K562 (cell line): Measurements from ENCODE around the gene RALGPS1. TPM values are rescaled to one million over a fixed set of nuclear protein-coding genes. Genes with fewer than 3 reads are reported as not detected.

Experiments used
- ATAC-seq: fragments of 200-7000 bp; cut with Tn5 transposase; 3 replicates; pipeline ENCODE4 v1.9.1; 2020; ENCODE audit warnings: moderate library complexity
- BruUV-seq: library from RNA; stranded (reverse); fragments of 400-500 nt; replicated peaks from 2 replicates; lab custom pipeline; 2021; lab: Mats Ljungman, UMichigan
- CTCF ChIA-PET: fragments of 300-600 bp; formaldehyde crosslinking; extraction: SDS; loops from one replicate; lab custom pipeline; 2021; ENCODE audit warnings: low intra/inter-chr PET ratio; lab: Yijun Ruan, JAX
- POLR2A ChIA-PET: fragments of 300-600, 350-650 bp; sonication (Branson Sonifier 250); formaldehyde crosslinking; extraction: SDS; loops from one replicate; lab custom pipeline; 2021; ENCODE audit warnings: antibody characterized with exemption, inconsistent platforms; lab: Yijun Ruan, JAX
- DNase-seq, 4 experiments: peaks; one replicate each; pipeline versions ENCODE4 v3.0.0 to v3.0.0-alpha.2; 2011 to 2018; ENCODE audit warnings: low spot score in 3 of 4, mixed read lengths in 3 of 4; ENCODE audit errors: extremely low read depth in 1 of 4
- FAIRE-seq: peaks from 2 replicates; lab custom pipeline; 2011; peaks lifted over from hg19 to GRCh38; lab: Jason Lieb, UNC
- H2AFZ ChIP-seq: 2 replicates; pipeline ENCODE4 v1.6.0; 2011; ENCODE audit warnings: low read depth, low read length, control low read depth, inconsistent platforms
- H3K27ac ChIP-seq: fragments of 200-600 bp; 3 replicates; pipeline ENCODE4 v1.8.0; 2011; ENCODE audit warnings: low read depth, mild to moderate bottlenecking, control low read depth, inconsistent platforms, low read length, moderate library complexity, mixed read lengths; ENCODE audit errors: extremely low read depth
- H3K27me3 ChIP-seq, 2 experiments: fragments of 300-600 bp in 1 of 2; 2 replicates in 1 of 2; 3 replicates in 1 of 2; pipeline versions ENCODE4 v1.6.0 to v1.8.0; 2011; ENCODE audit warnings: inconsistent platforms in 2 of 2, low read length in 2 of 2, mild to moderate bottlenecking in 1 of 2, mixed read lengths in 1 of 2, moderate library complexity in 1 of 2; ENCODE audit not compliant: control insufficient read depth in 2 of 2, insufficient read depth in 2 of 2
- H3K36me3 ChIP-seq: fragments of 300-600 bp; 3 replicates; pipeline ENCODE4 v1.8.0; 2011; ENCODE audit warnings: mild to moderate bottlenecking, low read length, inconsistent platforms; ENCODE audit not compliant: control insufficient read depth, insufficient read depth
- H3K4me1 ChIP-seq, 2 experiments: fragments of 200-600 bp in 1 of 2; replicated peaks in 1 of 2; 2 replicates in 1 of 2; 3 replicates in 1 of 2; pipeline versions ENCODE4 v1.5.1 to v1.8.0; 2011; ENCODE audit warnings: inconsistent platforms in 2 of 2, low read length in 2 of 2, mild to moderate bottlenecking in 1 of 2, mixed read lengths in 1 of 2, moderate library complexity in 1 of 2; ENCODE audit not compliant: control insufficient read depth in 2 of 2, insufficient read depth in 2 of 2
- H3K4me2 ChIP-seq: 2 replicates; pipeline ENCODE4 v1.6.1; 2011; ENCODE audit warnings: low read length, control low read depth, inconsistent platforms, mixed read lengths; ENCODE audit not compliant: insufficient read depth
- H3K4me3 ChIP-seq: fragments of 200-600 bp; sonication (generic), shearing (Covaris generic); 2 replicates; pipeline ENCODE4 v1.5.1; 2016; ENCODE audit warnings: control low read depth, inconsistent platforms
- H3K79me2 ChIP-seq: fragments of 200-600 bp; 3 replicates; pipeline ENCODE4 v1.8.0; 2011; ENCODE audit warnings: low read length, inconsistent platforms; ENCODE audit not compliant: control insufficient read depth, insufficient read depth
- H3K9ac ChIP-seq, 2 experiments: 2 replicates each; pipeline versions ENCODE4 v1.6.0 to v1.6.1; 2011; ENCODE audit warnings: low read depth in 2 of 2, low read length in 2 of 2, control low read depth in 1 of 2, inconsistent platforms in 1 of 2, mild to moderate bottlenecking in 1 of 2, mixed read lengths in 1 of 2; ENCODE audit not compliant: insufficient read depth in 1 of 2
- H3K9me1 ChIP-seq: one replicate; pipeline ENCODE4 v1.6.0; 2011; ENCODE audit warnings: inconsistent platforms, mild to moderate bottlenecking, low read length, moderate library complexity; ENCODE audit not compliant: control insufficient read depth, insufficient read depth
- H3K9me3 ChIP-seq: replicated peaks from 2 replicates; pipeline ENCODE4 v1.5.1; 2011; ENCODE audit warnings: low read depth, low read length, inconsistent platforms; ENCODE audit not compliant: control insufficient read depth, insufficient read depth
- H4K20me1 ChIP-seq: replicated peaks from 2 replicates; pipeline ENCODE4 v1.6.1; 2011; ENCODE audit warnings: low read length, inconsistent platforms, mixed read lengths; ENCODE audit not compliant: control insufficient read depth, insufficient read depth
- AFF4 ChIP-seq: sonication (generic); formaldehyde crosslinking; IDR thresholded peaks from 2 replicates; pipeline ENCODE4 v1.8.0; 2023; ENCODE audit warnings: mild to moderate bottlenecking, missing genetic modification reagents
- HDAC6 ChIP-seq: IDR thresholded peaks from 2 replicates; pipeline ENCODE4 v1.6.1; 2012; ENCODE audit warnings: low read depth, mild to moderate bottlenecking, control low read depth, inconsistent platforms, low read length, moderate library complexity
- HNRNPH1 ChIP-seq: fragments of 200-400 bp; formaldehyde crosslinking; optimal IDR thresholded peaks from 2 replicates; pipeline ENCODE3; 2017; ENCODE audit warnings: low read depth, mild to moderate bottlenecking, low read length, moderate library complexity
- REST ChIP-seq, 2 experiments: fragments of 450-650 bp; formaldehyde crosslinking in 1 of 2; IDR thresholded peaks; 2 replicates each; pipeline versions ENCODE4 v1.4.0 to v1.6.1; 2014 to 2020; ENCODE audit warnings: mild to moderate bottlenecking in 2 of 2, borderline replicate concordance in 1 of 2, low read depth in 1 of 2
- WGBS: fragments of 100-300 bp; shearing (Covaris generic); methylation state at CpG from one replicate; pipeline ENCODE4 v1.1.6; 2016; ENCODE audit warnings: low coverage, mixed read lengths; ENCODE audit not compliant: insufficient coverage; ENCODE audit errors: missing lambda C conversion rate; 5-methylcytosine and 5-hydroxymethylcytosine counted together
- in situ Hi-C: fragments of 300-500 bp; cut with MboI; formaldehyde crosslinking; loops from 4 replicates; pipeline ENCODE4 v1.15.0; 2018; ENCODE audit warnings: inconsistent platforms, mixed read lengths
- intact Hi-C: fragments of 100-400 bp; cut with micrococcal nuclease; formaldehyde crosslinking; loops from 2 replicates; pipeline ENCODE4 v1.14.2; 2022
- polyA plus RNA-seq, 8 experiments: library from polyadenylated mRNA; depleted of rRNA in 4 of 8; stranded (reverse) in 5 of 8; unstranded in 3 of 8; fragments of >200 nt; fragmentation: Nextera tagmentation in 2 of 8; fragmentation: Illumina TruSeq in 1 of 8; extraction: Ambion mirVana in 2 of 8; extraction: Trizol in 1 of 8; gene quantifications; 2 replicates each; pipeline versions ENCODE4 v1.2.1 to v1.2.3, GENCODE V29; 2011 to 2014; ENCODE audit warnings: inconsistent platforms in 1 of 8, missing spikeins in 1 of 8
- total RNA-seq, 7 experiments: library from RNA; depleted of rRNA in 6 of 7; stranded (reverse); fragments of >200 nt in 6 of 7; fragmentation: Illumina TruSeq in 2 of 7; extraction: Trizol in 2 of 7; gene quantifications; 2 replicates each; pipeline versions ENCODE4 v1.2.1 to v1.2.3, GENCODE V29; 2011 to 2021; ENCODE audit warnings: low replicate concordance in 1 of 7
- TF ChIP-seq, protein P1 (sequence below): sonication (generic); formaldehyde crosslinking; IDR thresholded peaks from 2 replicates; pipeline ENCODE4 v1.8.1; 2023; ENCODE audit warnings: mild to moderate bottlenecking, missing genetic modification reagents

RALGPS1 gene
- total and polyA plus RNA-seq, 9 of the 15 experiments (the other 6 are each of a cell fraction or from before 2014, with no cell fraction given), result 0.04 to 2.6 (median 1.5) TPM

GRCh38 chr9:126882746-126883145 is 31.8 kb upstream of the RALGPS1 start:
- no peak overlapping the region for H3K9ac ChIP-seq
- intact Hi-C loops, result no loop called here
- H3K9me1 ChIP-seq, result no peaks in the 10 kb centered on the region
- H3K27ac ChIP-seq, result no peak overlapping the region
- peaks cover 21% of the 10 kb centered on the region; the same call in 1 of the 2 replicates for H4K20me1 ChIP-seq
- H3K4me2 ChIP-seq, result no peak overlapping the region
- H3K27me3 ChIP-seq, result no peaks in the 10 kb centered on the region
- peaks cover 47% of the 10 kb centered on the region for H3K36me3 ChIP-seq
- H3K9me3 ChIP-seq, result no peaks in the 10 kb centered on the region
- H3K4me1 ChIP-seq, result peaks cover 0 to 6% of the 10 kb centered on the region in 2 experiments; a peak in 3 of 5 replicates
- H2AFZ ChIP-seq, result no peak overlapping the region
- FAIRE-seq (no peak), DNase-seq (no peak), ATAC-seq (no peak)
- peaks cover 7% of the 10 kb centered on the region; the same call in 1 of the 3 replicates for H3K79me2 ChIP-seq
- 97% methylated on average over 11 of the region's 11 CpGs for WGBS
- TF ChIP-seq REST (IDR thresholded peaks at IDR 0.05; ENCODE audit: borderline replicate concordance), result no peak
- TF ChIP-seq REST (CRISPR knock-in tag; IDR thresholded peaks at IDR 0.05; ENCODE audit: low read depth), result no peak
- no peak for TF ChIP-seq HDAC6
- TF ChIP-seq AFF4 (CRISPR knock-in tag), result no peak
- TF ChIP-seq, protein P1, sequence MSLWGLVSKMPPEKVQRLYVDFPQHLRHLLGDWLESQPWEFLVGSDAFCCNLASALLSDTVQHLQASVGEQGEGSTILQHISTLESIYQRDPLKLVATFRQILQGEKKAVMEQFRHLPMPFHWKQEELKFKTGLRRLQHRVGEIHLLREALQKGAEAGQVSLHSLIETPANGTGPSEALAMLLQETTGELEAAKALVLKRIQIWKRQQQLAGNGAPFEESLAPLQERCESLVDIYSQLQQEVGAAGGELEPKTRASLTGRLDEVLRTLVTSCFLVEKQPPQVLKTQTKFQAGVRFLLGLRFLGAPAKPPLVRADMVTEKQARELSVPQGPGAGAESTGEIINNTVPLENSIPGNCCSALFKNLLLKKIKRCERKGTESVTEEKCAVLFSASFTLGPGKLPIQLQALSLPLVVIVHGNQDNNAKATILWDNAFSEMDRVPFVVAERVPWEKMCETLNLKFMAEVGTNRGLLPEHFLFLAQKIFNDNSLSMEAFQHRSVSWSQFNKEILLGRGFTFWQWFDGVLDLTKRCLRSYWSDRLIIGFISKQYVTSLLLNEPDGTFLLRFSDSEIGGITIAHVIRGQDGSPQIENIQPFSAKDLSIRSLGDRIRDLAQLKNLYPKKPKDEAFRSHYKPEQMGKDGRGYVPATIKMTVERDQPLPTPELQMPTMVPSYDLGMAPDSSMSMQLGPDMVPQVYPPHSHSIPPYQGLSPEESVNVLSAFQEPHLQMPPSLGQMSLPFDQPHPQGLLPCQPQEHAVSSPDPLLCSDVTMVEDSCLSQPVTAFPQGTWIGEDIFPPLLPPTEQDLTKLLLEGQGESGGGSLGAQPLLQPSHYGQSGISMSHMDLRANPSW (CRISPR knock-in tag), result no peak
- no peak for TF ChIP-seq HNRNPH1
- BruUV-seq, result no TSS peak
- in situ Hi-C loops, result no loop called here
- ChIA-PET POLR2A (interaction anchor here (1.2 kb wide), 1 partner anchor 20 kb away, joined by 3 read pairs; no protein-coding TSS in a partner anchor), CTCF (no interaction called here)
- no peak overlapping the region for H3K4me3 ChIP-seq
